Kidney epithelial cell (primary cell): ENCODE data around the gene DLGAP3. TPM values are rescaled to one million over a fixed set of nuclear protein-coding genes. Genes with fewer than 3 reads are reported as not detected.

Experiments
- DNase-seq: peaks from one replicate; pipeline ENCODE4 v3.0.0-alpha.2; 2010; ENCODE audit warnings: low read depth
- H3K27me3 ChIP-seq: 2 replicates; pipeline ENCODE4 v1.6.0; 2011; ENCODE audit warnings: low read length; ENCODE audit not compliant: control insufficient read depth, insufficient read depth
- H3K36me3 ChIP-seq: 2 replicates; pipeline ENCODE4 v1.5.1; 2011; ENCODE audit warnings: low read length; ENCODE audit not compliant: control insufficient read depth, insufficient read depth
- H3K4me3 ChIP-seq: 2 replicates; pipeline ENCODE4 v1.5.1; 2011; ENCODE audit warnings: low read depth, mild to moderate bottlenecking, control low read depth, low read length
- CTCF ChIP-seq: IDR thresholded peaks from 2 replicates; pipeline ENCODE4 v1.5.1; 2011; ENCODE audit warnings: mild to moderate bottlenecking, moderate library complexity, low read length, control low read depth, inconsistent platforms; ENCODE audit not compliant: insufficient read depth, poor library complexity, severe bottlenecking
- total RNA-seq: library from RNA; depleted of rRNA; stranded (reverse); fragments of >200 nt; gene quantifications from 2 replicates; pipeline ENCODE4 v1.2.3, GENCODE V29; 2015

DLGAP3 gene
- total RNA-seq, 1 donor from 2014 or later = 0.75 TPM

GRCh38 chr1:34859446-34860200, 69.8 kb downstream of the DLGAP3 start, which contains the start of gene SMIM12:
TSS of gene SMIM12 (minus strand) at chr1:34859749. CDS start at chr1:34855977, 3,772 bp downstream.
- DNase-seq = peak; percentile 71
- TF ChIP-seq CTCF = peak; percentile 88
- Histone ChIP-seq H3K27me3 (peaks cover 2% of the 10 kb centered on the region), H3K4me3 (peak within 1 kb of the TSS; percentile 100), H3K36me3 (peaks cover 1% of the 10 kb centered on the region)

- Histone ChIP-seq H3K27me3 (no peaks in the 10 kb centered on the region), H3K4me3 (peak overlapping the region; percentile 100), H3K36me3 (peaks cover 1% of the 10 kb centered on the region)
- DNase-seq = no peak
- TF ChIP-seq CTCF = no peak
These were observed 70.5 kb downstream of the DLGAP3 start for GRCh38 chr1:34858901-34859445.

GRCh38 chr1:34856697-34857096, 72.8 kb downstream of the DLGAP3 start:
- H3K27me3 ChIP-seq = no peaks in the 10 kb centered on the region
- TF ChIP-seq CTCF = no peak
- DNase-seq = no peak

GRCh38 chr1:34852677-34853217, 76.7 kb downstream of the DLGAP3 start:
- Histone ChIP-seq H3K36me3 (peaks cover 1% of the 10 kb centered on the region), H3K27me3 (no peaks in the 10 kb centered on the region), H3K4me3 (no peak overlapping the region)
- peak; percentile 82 for DNase-seq
- TF ChIP-seq CTCF = peak; percentile 93

More at GRCh38 chr1:34856697-34857096, 72.8 kb downstream of the DLGAP3 start:
- H3K36me3 ChIP-seq = peaks cover 1% of the 10 kb centered on the region
- H3K4me3 ChIP-seq = no peak overlapping the region

GRCh38 chr1:34851431-34852105, 77.9 kb downstream of the DLGAP3 start:
- Histone ChIP-seq H3K4me3 (no peak overlapping the region), H3K36me3 (peaks cover 1% of the 10 kb centered on the region), H3K27me3 (no peaks in the 10 kb centered on the region)
- no peak for TF ChIP-seq CTCF
- DNase-seq = no peak
